IMR-90 (cell line): Measurements from ENCODE around the gene FMNL3. TPM values are rescaled to one million over a fixed set of nuclear protein-coding genes. Genes with fewer than 3 reads are reported as not detected.

Experiments used
- ATAC-seq: fragments of 200-7000 bp; cut with Tn5 transposase; 2 replicates; pipeline ENCODE4 v1.9.1; 2020; ENCODE audit warnings: low read depth, mild to moderate bottlenecking, moderate library complexity
- BruUV-seq: library from RNA; stranded (reverse); fragments of 400-500 nt; replicated peaks from 2 replicates; lab custom pipeline; 2021; lab: Mats Ljungman, UMichigan
- CTCF ChIA-PET: fragments of 300-600 bp; formaldehyde crosslinking; extraction: SDS; loops from one replicate; lab custom pipeline; 2021; ENCODE audit warnings: antibody characterized with exemption; lab: Yijun Ruan, JAX
- POLR2A ChIA-PET: fragments of 300-600 bp; sonication (Branson Sonifier 250); formaldehyde crosslinking; loops from one replicate; lab custom pipeline; 2022; ENCODE audit warnings: antibody characterized with exemption; ENCODE audit not compliant: unreplicated experiment; lab: Charles Lee
- DNase-seq: peaks from one replicate; pipeline ENCODE4 v3.0.0; 2013
- H2AFZ ChIP-seq: replicated peaks from 2 replicates; pipeline ENCODE3; 2013; ENCODE audit warnings: low read length, mild to moderate bottlenecking; ENCODE audit not compliant: poor library complexity
- H2AK5ac ChIP-seq: 2 replicates; pipeline ENCODE4 v1.6.1; 2013; ENCODE audit warnings: low read depth, low read length, inconsistent platforms
- H2AK9ac ChIP-seq: replicated peaks from 2 replicates; pipeline ENCODE3; 2013; ENCODE audit warnings: mild to moderate bottlenecking, low read depth, low read length, moderate library complexity; ENCODE audit not compliant: poor library complexity
- H2BK120ac ChIP-seq: 2 replicates; pipeline ENCODE4 v1.6.1; 2013; ENCODE audit warnings: low read depth, low read length, inconsistent platforms
- H2BK15ac ChIP-seq: 3 replicates; pipeline ENCODE4 v1.6.1; 2013; ENCODE audit warnings: low read depth, low read length, inconsistent platforms
- H2BK20ac ChIP-seq: 2 replicates; pipeline ENCODE4 v1.6.1; 2013; ENCODE audit warnings: low read depth, mild to moderate bottlenecking, inconsistent platforms, low read length, moderate library complexity
- H2BK5ac ChIP-seq: 2 replicates; pipeline ENCODE4 v1.6.1; 2013; ENCODE audit warnings: mild to moderate bottlenecking, low read depth, low read length, inconsistent platforms; ENCODE audit not compliant: poor library complexity, severe bottlenecking
- H3K14ac ChIP-seq: replicated peaks from 2 replicates; pipeline ENCODE4 v1.6.1; 2013; ENCODE audit warnings: low read depth, low read length, inconsistent platforms
- H3K18ac ChIP-seq: 2 replicates; pipeline ENCODE4 v1.6.1; 2013; ENCODE audit warnings: low read depth, low read length, control low read depth
- H3K23ac ChIP-seq: 2 replicates; pipeline ENCODE4 v1.6.1; 2013; ENCODE audit warnings: low read depth, low read length, inconsistent platforms
- H3K27ac ChIP-seq: 2 replicates; pipeline ENCODE4 v1.5.1; 2013; ENCODE audit warnings: mild to moderate bottlenecking, control low read depth, low read length; ENCODE audit not compliant: insufficient read depth
- H3K27me3 ChIP-seq: 2 replicates; pipeline ENCODE4 v1.6.1; 2013; ENCODE audit warnings: low read length; ENCODE audit not compliant: control insufficient read depth, insufficient read depth
- H3K36me3 ChIP-seq: 2 replicates; pipeline ENCODE4 v1.6.1; 2013; ENCODE audit warnings: low read length, mixed read lengths; ENCODE audit not compliant: control insufficient read depth, insufficient read depth
- H3K4ac ChIP-seq: 2 replicates; pipeline ENCODE4 v1.6.1; 2013; ENCODE audit warnings: low read depth, low read length, inconsistent platforms
- H3K4me1 ChIP-seq: 2 replicates; pipeline ENCODE4 v1.6.1; 2013; ENCODE audit warnings: low read length, mixed read lengths; ENCODE audit not compliant: control insufficient read depth, insufficient read depth
- H3K4me2 ChIP-seq: 2 replicates; pipeline ENCODE4 v1.6.1; 2013; ENCODE audit warnings: low read depth, mild to moderate bottlenecking, control low read depth, low read length, moderate library complexity
- H3K4me3 ChIP-seq: 2 replicates; pipeline ENCODE4 v1.5.1; 2013; ENCODE audit warnings: low read depth, mild to moderate bottlenecking, control low read depth, low read length, moderate library complexity; ENCODE audit not compliant: insufficient read depth
- H3K56ac ChIP-seq: 2 replicates; pipeline ENCODE4 v1.6.1; 2013; ENCODE audit warnings: low read length, inconsistent platforms; ENCODE audit not compliant: insufficient read depth; ENCODE audit errors: extremely low read depth
- H3K79me1 ChIP-seq, 2 experiments: 2 replicates each; pipeline ENCODE4 v1.6.1; 2013; ENCODE audit warnings: low read length in 2 of 2, inconsistent platforms in 1 of 2, low read depth in 1 of 2
- H3K9ac ChIP-seq: 2 replicates; pipeline ENCODE4 v1.6.1; 2013; ENCODE audit warnings: low read depth, low read length, control low read depth
- H3K9me1 ChIP-seq: 2 replicates; pipeline ENCODE4 v1.6.1; 2013; ENCODE audit warnings: low read length, inconsistent platforms; ENCODE audit not compliant: insufficient read depth
- H3K9me3 ChIP-seq: 2 replicates; pipeline ENCODE4 v1.6.1; 2013; ENCODE audit warnings: low read length; ENCODE audit not compliant: control insufficient read depth, insufficient read depth
- H4K20me1 ChIP-seq: 2 replicates; pipeline ENCODE4 v1.6.1; 2013; ENCODE audit warnings: low read length, inconsistent platforms; ENCODE audit not compliant: insufficient read depth
- H4K5ac ChIP-seq: 2 replicates; pipeline ENCODE4 v1.6.1; 2013; ENCODE audit warnings: mild to moderate bottlenecking, low read depth, low read length, control low read depth
- H4K8ac ChIP-seq, 2 experiments: 2 replicates each; pipeline ENCODE4 v1.6.1; 2013; ENCODE audit warnings: low read depth in 2 of 2, low read length in 2 of 2, control low read depth in 1 of 2, inconsistent platforms in 1 of 2
- H4K91ac ChIP-seq: 2 replicates; pipeline ENCODE4 v1.6.1; 2013; ENCODE audit warnings: low read depth, low read length, inconsistent platforms; ENCODE audit not compliant: insufficient read depth
- BHLHE40 ChIP-seq: fragments of 150-350 bp; IDR thresholded peaks from 2 replicates; pipeline ENCODE4 v1.6.1; 2016; ENCODE audit warnings: mild to moderate bottlenecking, low read depth, low read length
- CHD1 ChIP-seq: IDR thresholded peaks from 2 replicates; pipeline ENCODE4 v1.6.1; 2012; ENCODE audit warnings: low read depth, low read length, improper control_type of control experiment
- CTCF ChIP-seq: conservative IDR thresholded peaks from 2 replicates; pipeline ENCODE4 v1.5.1; 2012; ENCODE audit warnings: mild to moderate bottlenecking, low read depth, low read length, improper control_type of control experiment
- ELK1 ChIP-seq: fragments of 150-350 bp; IDR thresholded peaks from 2 replicates; pipeline ENCODE4 v1.6.1; 2016; ENCODE audit warnings: low read depth, mild to moderate bottlenecking, low read length, moderate library complexity, borderline replicate concordance
- FOS ChIP-seq: fragments of 150-350 bp; IDR thresholded peaks from 2 replicates; pipeline ENCODE4 v1.6.1; 2016; ENCODE audit warnings: low read depth, low read length
- MAFK ChIP-seq: IDR thresholded peaks from 2 replicates; pipeline ENCODE4 v1.6.1; 2012; ENCODE audit warnings: low read depth, low read length, improper control_type of control experiment
- MAZ ChIP-seq: IDR thresholded peaks from 2 replicates; pipeline ENCODE4 v1.6.1; 2012; ENCODE audit warnings: low read depth, mild to moderate bottlenecking, low read length, improper control_type of control experiment, moderate library complexity, borderline replicate concordance
- POLR2A ChIP-seq: IDR thresholded peaks from 2 replicates; pipeline ENCODE4 v1.6.1; 2012; ENCODE audit warnings: mild to moderate bottlenecking, low read depth, low read length
- RCOR1 ChIP-seq: IDR thresholded peaks from 2 replicates; pipeline ENCODE4 v1.6.1; 2012; ENCODE audit warnings: mild to moderate bottlenecking, low read length, improper control_type of control experiment; ENCODE audit not compliant: insufficient replicate concordance
- RFX5 ChIP-seq: IDR thresholded peaks from 2 replicates; pipeline ENCODE4 v1.8.0; 2012; ENCODE audit warnings: low read depth, mild to moderate bottlenecking, low read length, moderate library complexity
- SMC3 ChIP-seq: fragments of 150-350 bp; IDR thresholded peaks from 2 replicates; pipeline ENCODE4 v1.6.1; 2016; ENCODE audit warnings: low read depth, mild to moderate bottlenecking, antibody characterized with exemption, low read length, moderate library complexity
- WGBS, 2 experiments: methylation state at CpG; one replicate each; pipeline versions ENCODE4 v1.1.5 to v1.1.7; 2013; ENCODE audit warnings: missing lambda C conversion rate in 2 of 2; ENCODE audit not compliant: insufficient read length in 1 of 2; ENCODE audit errors: extremely low coverage in 2 of 2; 5-methylcytosine and 5-hydroxymethylcytosine counted together
- dilution Hi-C: fragments of 300-500 bp; cut with HindIII; formaldehyde crosslinking; loops from one replicate; pipeline ENCODE4 v1.14.3; 2018; ENCODE audit warnings: low sequenced_read_pairs; ENCODE audit not compliant: unreplicated experiment
- in situ Hi-C: fragments of 300-500 bp; cut with MboI; formaldehyde crosslinking; loops from 3 replicates; pipeline ENCODE4 v1.14.3; 2019; ENCODE audit warnings: low sequenced_read_pairs, inconsistent platforms, mixed read lengths
- intact Hi-C: fragments of 100-400 bp; cut with micrococcal nuclease; formaldehyde crosslinking; loops from 2 replicates; pipeline ENCODE4 v1.10.0; 2022
- polyA plus RNA-seq, 3 experiments: library from polyadenylated mRNA; depleted of rRNA; stranded (reverse); fragments of >200 nt; gene quantifications; 2 replicates each; pipeline ENCODE4 v1.2.3, GENCODE V29; 2012; ENCODE audit warnings: low replicate concordance in 1 of 3
- total RNA-seq: library from RNA; depleted of rRNA; stranded (reverse); fragments of >200 nt; gene quantifications from 2 replicates; pipeline ENCODE4 v1.2.3, GENCODE V29; 2012

Gene FMNL3
- total and polyA plus RNA-seq, 2 of the 4 experiments (the other 2 are of a cell fraction), result 16.3 to 36.4 TPM

GRCh38 chr12:49748800-49749199 lies 41.6 kb upstream of the FMNL3 start:
- H4K8ac ChIP-seq, result no peak overlapping the region
- H2BK120ac ChIP-seq, result no peak overlapping the region
- H4K91ac ChIP-seq, result no peak overlapping the region
- peaks cover 11% of the 10 kb centered on the region for H3K36me3 ChIP-seq
- ATAC-seq, result no peak
- H3K18ac ChIP-seq, result no peak overlapping the region
- ChIA-PET POLR2A (no interaction called here), CTCF (interaction anchor here (0.9 kb wide), 1 partner anchor 29 kb away, joined by 3 read pairs; no protein-coding TSS in a partner anchor)
- H2BK5ac ChIP-seq, result no peak overlapping the region
- H2AK5ac ChIP-seq, result no peak overlapping the region
- H3K79me1 ChIP-seq, result peaks cover 0 to 54% of the 10 kb centered on the region in 2 experiments; a peak in 2 of 4 replicates
- no peak overlapping the region for H3K4me2 ChIP-seq
- H4K5ac ChIP-seq, result no peak overlapping the region
- no peak overlapping the region for H2AFZ ChIP-seq
- no peak overlapping the region for H2BK20ac ChIP-seq
- no peak overlapping the region for H3K14ac ChIP-seq
- no TSS peak for BruUV-seq
- intact Hi-C loops (no loop called here), in situ Hi-C loops (no loop called here), dilution Hi-C loops (no loop called here)
- no peak overlapping the region for H3K23ac ChIP-seq
- DNase-seq, result no peak
- no peak overlapping the region for H3K4ac ChIP-seq
- TF ChIP-seq FOS (no peak), MAFK (no peak), POLR2A (no peak), SMC3 (no peak), ELK1 (no peak), BHLHE40 (no peak), RFX5 (no peak), RCOR1 (no peak), MAZ (no peak), CTCF (no peak), CHD1 (no peak)
- H3K4me3 ChIP-seq, result no peak overlapping the region
- H3K9ac ChIP-seq, result no peak overlapping the region
- H3K9me3 ChIP-seq, result no peaks in the 10 kb centered on the region
- no peak overlapping the region for H3K56ac ChIP-seq
- H4K20me1 ChIP-seq, result peaks cover 98% of the 10 kb centered on the region
- no peak overlapping the region for H2AK9ac ChIP-seq
- no peak overlapping the region for H3K27ac ChIP-seq
- no peaks in the 10 kb centered on the region for H3K27me3 ChIP-seq
- peaks cover 14% of the 10 kb centered on the region for H3K4me1 ChIP-seq
- H2BK15ac ChIP-seq, result no peak overlapping the region
- WGBS, 2 experiments, result no CpG with 5 or more reads among the region's 3 CpGs
- H3K9me1 ChIP-seq, result peaks cover 25% of the 10 kb centered on the region
